NCI-H2227 treated with DMSO at 0.1 percent for 48 hours (cell line): ENCODE measurements around the gene MYORG.

Source experiments
- DNase-seq: peaks from one replicate; lab custom pipeline; 2025; lab: John Stamatoyannopoulos, UW

MYORG gene

DNA sequence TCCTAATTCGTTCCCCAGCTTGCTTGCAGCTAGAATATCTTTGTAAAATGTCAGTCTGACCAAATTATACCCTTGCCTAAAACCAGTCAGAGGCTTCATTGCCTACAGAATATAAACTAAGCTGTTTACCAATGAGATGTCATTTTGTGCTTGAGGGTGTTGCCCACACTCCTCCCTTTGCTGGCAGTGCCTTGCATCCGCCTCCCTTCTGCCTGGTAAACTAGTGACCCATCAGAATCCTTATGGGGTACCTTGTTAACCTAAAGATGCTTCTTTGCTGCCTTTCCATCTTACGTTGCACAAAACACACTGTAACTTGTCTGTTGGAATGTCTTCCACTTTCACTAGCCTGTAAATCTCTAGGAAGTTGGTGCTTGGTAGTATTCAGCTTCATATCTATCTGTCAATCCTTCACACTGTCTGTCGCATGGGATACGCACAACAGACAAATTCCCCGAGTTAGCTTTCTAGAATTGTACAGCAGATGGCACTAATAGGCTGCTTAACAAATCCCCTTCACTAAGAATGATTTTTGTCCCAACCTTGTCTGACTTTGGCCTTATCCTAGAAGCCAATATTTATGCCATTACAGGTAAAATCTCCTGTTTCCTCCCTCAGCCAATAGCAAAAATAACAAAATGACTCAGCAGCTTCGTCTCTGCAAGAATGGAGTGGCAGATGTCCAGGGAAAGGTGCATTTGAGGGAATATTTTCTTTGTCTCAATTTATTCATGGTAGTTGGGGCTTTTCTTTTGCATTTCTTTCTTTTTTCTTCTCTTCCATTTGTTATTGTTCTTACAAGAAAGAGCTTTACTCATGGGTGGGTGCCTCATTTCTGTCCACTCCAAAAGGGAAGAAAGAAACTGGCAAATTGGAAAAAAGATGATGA lies 44.4 kb downstream of the MYORG start:
- peak; percentile 16 for DNase-seq

DNA sequence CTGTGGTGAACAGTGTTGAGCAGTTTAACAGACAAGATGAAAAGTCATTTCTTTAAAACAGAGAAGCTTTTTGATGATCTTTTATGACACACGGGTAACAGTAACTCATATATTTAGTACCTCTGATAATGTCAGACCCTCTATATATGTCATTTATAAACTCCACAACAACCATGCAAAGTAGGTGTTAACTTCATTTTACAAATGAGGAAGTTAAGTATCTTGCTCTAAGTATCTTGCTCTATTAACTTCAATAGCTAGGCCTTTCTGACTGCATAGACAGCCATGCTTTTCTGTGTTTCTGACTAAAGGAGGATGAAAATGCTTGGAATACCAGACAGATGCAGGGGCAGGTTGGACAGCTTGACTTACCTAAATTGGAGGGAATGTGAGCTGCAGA lies 45.5 kb downstream of the MYORG start:
- DNase-seq = no peak

- DNase-seq = peak; percentile 95
Observed at GRCh38 chr9:34328987-34329832, 47.5 kb downstream of the MYORG start, which contains the start of the genes KIF24 and NUDT2. Gene KIF24 (minus strand): TSS chr9:34329268. CDS start chr9:34311346, 17,922 bp downstream. Gene NUDT2 (plus strand): TSS chr9:34329569. CDS start chr9:34339040, 9,471 bp downstream.

DNA sequence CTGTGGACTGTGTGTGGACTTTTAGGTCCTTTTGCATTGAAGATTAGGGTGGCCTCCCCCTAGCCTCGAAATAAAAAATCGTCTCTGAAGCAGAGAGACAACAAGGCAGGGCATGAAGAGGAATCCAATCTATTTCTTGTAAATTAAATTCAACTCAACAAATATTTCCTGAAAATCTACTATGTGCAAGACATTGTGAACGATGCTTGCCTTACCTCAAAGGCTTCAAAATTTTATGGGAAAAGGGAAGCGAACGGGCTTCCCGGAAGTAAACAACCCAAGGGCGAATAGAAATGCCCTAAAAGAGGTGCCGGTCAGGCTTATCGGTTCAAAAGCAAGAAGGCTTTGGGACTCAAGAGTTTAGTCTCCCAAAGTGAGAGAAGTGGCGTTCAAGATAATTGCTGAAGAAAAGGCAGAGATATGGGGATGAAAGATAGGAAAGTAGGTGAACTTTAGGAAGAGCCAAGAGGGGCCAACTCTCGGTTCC lies 48.2 kb downstream of the MYORG start:
- peak; percentile 58 for DNase-seq

DNA sequence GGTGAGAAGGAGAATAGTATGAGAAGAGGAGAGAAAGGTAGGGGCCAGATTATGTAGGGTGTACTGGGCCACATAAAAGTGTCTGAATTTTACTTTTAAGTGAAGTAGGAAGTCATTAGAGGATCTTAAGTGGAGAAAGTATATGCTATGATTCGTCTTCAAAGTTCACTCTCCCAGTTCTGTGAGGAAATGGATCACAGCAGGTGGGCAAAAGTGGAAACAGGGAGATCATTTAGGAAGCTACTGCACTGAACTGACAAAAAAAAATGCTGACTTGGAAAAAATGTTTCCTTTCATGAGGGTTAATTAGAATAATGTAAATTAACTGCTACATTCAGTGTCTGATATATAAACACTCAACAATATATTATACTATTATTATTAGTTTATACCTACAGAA lies 50.0 kb downstream of the MYORG start:
- no peak for DNase-seq

GRCh38 chr9:34322899-34323591 lies 53.7 kb downstream of the MYORG start:
- DNase-seq = no peak

GRCh38 chr9:34321451-34321850 lies 55.2 kb downstream of the MYORG start:
- no peak for DNase-seq

GRCh38 chr9:34318163-34318790 lies 58.4 kb downstream of the MYORG start:
- DNase-seq = no peak

GRCh38 chr9:34317436-34317835 lies 59.3 kb downstream of the MYORG start:
- DNase-seq = no peak
